ENCODE data around the gene SCN10A. TPM values are rescaled to one million over a fixed set of nuclear protein-coding genes. Genes with fewer than 3 reads are reported as not detected.

SCN10A gene
- total RNA-seq, 4 donors from 2014 or later = not detected

DNA sequence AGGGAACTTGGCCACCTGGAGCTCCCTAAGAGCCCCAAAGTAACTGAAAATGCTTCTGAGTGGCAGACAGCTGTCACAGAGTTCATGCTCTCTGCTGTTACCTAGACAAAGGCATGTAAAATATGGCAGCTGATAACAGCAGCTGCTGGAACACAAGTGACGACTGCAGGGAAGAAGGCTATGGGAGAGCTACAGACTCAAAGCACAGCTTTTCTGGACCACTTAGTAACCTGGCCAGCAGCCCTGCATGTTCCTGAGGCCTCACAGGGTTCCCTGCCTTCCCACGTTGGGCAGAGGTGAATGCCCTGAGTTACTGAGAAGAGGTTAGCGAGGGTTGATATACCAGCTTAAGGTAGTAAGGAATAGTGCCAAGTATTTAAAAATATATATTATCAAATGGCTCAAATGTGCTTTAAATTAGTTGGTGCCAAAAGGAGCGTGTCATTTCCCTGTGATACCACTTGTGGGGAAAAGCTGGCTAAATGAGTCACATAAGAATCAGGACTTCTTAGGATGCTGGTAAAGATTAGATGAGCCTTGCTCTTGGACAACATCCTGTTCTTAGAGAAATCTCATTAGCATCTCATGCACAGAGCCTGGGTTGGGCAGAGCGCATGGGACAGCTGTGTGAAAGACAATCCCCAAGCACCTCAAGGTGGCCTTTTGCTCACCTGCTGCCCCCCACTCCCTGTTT, 90.1 kb downstream of the SCN10A start:
- Histone ChIP-seq H3K36me3 (no peaks in the 10 kb centered on the region), H3K4me1 (peaks cover 0 to 17% (median 0%) of the 10 kb centered on the region in 4 donors), H3K9me3 (no peaks in the 10 kb centered on the region), H3K27ac (replicated peaks in 1 of 4) (no peak overlapping the region), H3K4me3 (no peak overlapping the region), H3K27me3 (peaks cover 0 to 18% (median 0%) of the 10 kb centered on the region in 4 donors)
- TF ChIP-seq POLR2AphosphoS5 (IDR thresholded peaks at IDR 0.05) = no peak
- TF ChIP-seq, protein P1, sequence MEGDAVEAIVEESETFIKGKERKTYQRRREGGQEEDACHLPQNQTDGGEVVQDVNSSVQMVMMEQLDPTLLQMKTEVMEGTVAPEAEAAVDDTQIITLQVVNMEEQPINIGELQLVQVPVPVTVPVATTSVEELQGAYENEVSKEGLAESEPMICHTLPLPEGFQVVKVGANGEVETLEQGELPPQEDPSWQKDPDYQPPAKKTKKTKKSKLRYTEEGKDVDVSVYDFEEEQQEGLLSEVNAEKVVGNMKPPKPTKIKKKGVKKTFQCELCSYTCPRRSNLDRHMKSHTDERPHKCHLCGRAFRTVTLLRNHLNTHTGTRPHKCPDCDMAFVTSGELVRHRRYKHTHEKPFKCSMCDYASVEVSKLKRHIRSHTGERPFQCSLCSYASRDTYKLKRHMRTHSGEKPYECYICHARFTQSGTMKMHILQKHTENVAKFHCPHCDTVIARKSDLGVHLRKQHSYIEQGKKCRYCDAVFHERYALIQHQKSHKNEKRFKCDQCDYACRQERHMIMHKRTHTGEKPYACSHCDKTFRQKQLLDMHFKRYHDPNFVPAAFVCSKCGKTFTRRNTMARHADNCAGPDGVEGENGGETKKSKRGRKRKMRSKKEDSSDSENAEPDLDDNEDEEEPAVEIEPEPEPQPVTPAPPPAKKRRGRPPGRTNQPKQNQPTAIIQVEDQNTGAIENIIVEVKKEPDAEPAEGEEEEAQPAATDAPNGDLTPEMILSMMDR (IDR thresholded peaks at IDR 0.05) = no peak
- intact Hi-C loops (cut with DNase I) = no loop called here
- no peak for DNase-seq (ENCODE audit: extremely low spot score)
- 69% methylated on average over 5 of the region's 5 CpGs for WGBS

DNA sequence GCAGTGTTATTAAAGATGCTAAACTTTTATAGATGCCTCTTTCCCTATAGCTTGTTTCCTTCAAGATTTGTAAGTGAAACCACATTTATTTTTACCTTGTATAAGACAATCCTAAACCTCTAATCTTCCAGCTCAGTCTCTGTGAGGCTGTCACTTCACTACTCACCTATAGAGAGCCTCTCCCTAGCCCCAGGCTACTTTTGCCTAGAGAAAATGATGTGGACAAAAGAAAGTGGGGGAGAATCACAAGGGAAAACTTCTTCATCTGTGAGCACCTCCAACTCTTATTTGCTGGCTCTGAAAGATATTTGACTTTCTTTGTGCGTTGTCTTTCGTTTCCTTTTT, 91.7 kb downstream of the SCN10A start:
- intact Hi-C loops (cut with DNase I) = no loop called here
- H3K27ac ChIP-seq (replicated peaks in 1 of 4) = no peak overlapping the region
- H3K36me3 ChIP-seq = no peaks in the 10 kb centered on the region
- H3K9me3 ChIP-seq = no peaks in the 10 kb centered on the region
- no peak overlapping the region for H3K4me3 ChIP-seq
- peaks cover 0 to 17% (median 0%) of the 10 kb centered on the region in 4 donors for H3K4me1 ChIP-seq
- WGBS = 58% methylated on average over 2 of the region's 2 CpGs
- TF ChIP-seq POLR2AphosphoS5 (IDR thresholded peaks at IDR 0.05) (no peak), EP300 (IDR thresholded peaks at IDR 0.05) (no peak), POLR2A (IDR thresholded peaks at IDR 0.05; ENCODE audit: low read depth) (no peak)
- TF ChIP-seq, protein P1 (IDR thresholded peaks at IDR 0.05) = no peak
- DNase-seq (ENCODE audit: extremely low spot score) = no peak
- H3K27me3 ChIP-seq = peaks cover 0 to 24% (median 0%) of the 10 kb centered on the region in 4 donors

DNA sequence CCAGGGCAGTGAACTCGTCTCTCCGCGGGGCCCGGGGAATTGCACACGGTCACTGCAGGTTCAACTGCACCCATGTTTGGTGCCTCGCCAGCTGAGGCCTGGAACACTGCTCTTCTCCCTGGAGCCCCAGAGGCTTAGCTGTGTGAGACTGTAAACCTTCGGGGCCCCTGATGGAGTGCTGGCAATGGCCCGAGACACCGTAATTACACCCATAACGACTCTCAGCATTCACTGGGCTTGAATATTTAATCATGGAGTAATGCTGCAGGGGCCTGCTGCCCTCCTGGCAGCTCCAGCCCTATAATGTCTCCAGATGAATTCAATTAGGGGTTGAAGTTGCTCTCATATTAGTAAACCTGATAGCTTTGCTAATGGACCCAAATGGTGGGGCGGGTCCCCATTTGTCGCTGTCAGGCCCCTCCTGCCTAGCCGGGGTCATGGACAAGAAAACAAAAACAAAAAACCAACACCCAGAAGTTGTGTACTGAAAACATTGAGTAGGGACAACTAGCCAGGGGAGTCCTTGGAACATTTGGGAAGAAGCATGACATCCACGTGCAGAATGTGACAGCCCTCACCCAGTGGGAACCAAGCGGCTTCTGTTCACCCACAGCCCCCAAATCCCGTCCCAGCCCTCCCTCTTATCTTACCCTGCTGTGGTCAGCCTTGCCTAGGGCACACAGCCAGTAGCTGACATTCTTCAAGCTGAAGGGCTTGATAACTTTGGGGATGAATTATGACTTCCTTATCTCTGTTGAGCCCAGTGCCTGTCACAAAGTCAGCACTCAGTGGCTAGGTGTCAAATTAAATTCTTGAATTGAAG, 92.2 kb downstream of the SCN10A start:
- Histone ChIP-seq H3K36me3 (no peaks in the 10 kb centered on the region), H3K4me1 (peaks cover 0 to 18% (median 0%) of the 10 kb centered on the region in 4 donors), H3K27ac (replicated peaks in 1 of 4) (no peak overlapping the region), H3K27me3 (peaks cover 0 to 24% (median 0%) of the 10 kb centered on the region in 4 donors), H3K9me3 (no peaks in the 10 kb centered on the region), H3K4me3 (no peak overlapping the region)
- intact Hi-C loops (cut with DNase I) = no loop called here
- no peak for DNase-seq (ENCODE audit: extremely low spot score)
- no peak for TF ChIP-seq EP300 (IDR thresholded peaks at IDR 0.05)
- TF ChIP-seq, protein P1 (IDR thresholded peaks at IDR 0.05) = no peak
- TF ChIP-seq POLR2A (IDR thresholded peaks at IDR 0.05; ENCODE audit: low read depth) = no peak
- TF ChIP-seq POLR2AphosphoS5 (IDR thresholded peaks at IDR 0.05) = no peak
- WGBS = 23% methylated on average over 5 of the region's 16 CpGs

DNA sequence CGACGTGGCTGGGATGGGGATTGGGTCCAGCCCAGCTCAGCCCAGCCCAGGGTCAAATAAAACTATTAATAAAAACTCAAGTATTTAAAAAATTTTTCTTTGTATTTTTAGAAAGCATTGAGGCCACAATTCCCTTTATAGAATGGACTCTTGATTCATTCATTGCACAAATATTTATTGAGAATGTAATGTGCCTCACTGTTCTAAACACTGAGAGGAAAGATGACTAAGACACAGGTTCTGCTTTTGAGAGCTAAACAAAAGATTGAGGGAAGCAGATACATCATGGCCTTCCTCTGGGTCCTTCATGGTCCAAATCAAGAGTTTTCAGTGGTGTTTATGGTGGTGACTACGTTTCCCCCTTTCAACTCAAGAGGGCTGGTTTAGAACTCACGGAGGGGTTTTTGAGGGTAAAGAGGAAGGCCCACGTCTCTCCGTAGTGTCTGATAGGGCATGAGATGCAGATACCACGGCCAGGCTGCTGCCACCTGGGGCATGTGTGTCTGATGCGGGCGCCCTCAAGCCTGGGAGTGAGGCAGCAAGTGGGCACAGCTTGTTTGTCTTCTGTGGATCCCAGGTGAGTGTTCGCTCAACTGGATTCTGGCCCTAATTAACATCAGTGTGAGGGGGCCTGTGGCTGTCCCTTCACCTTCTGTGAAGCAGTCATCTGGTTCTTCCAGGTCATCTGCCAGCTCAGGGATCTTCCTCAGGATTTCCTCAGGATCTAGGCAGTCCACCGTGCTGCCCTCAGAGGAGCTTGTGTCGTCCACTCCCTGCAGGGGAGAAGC, 93.0 kb downstream of the SCN10A start:
- intact Hi-C loops (cut with DNase I) = no loop called here
- H3K4me1 ChIP-seq = peaks cover 0 to 23% (median 0%) of the 10 kb centered on the region in 4 donors

More for the DNA sequence above, 93.0 kb downstream of the SCN10A start:
- peaks cover 0 to 24% (median 0%) of the 10 kb centered on the region in 4 donors for H3K27me3 ChIP-seq
- no peaks in the 10 kb centered on the region for H3K36me3 ChIP-seq
- no peaks in the 10 kb centered on the region for H3K9me3 ChIP-seq
- no peak overlapping the region for H3K4me3 ChIP-seq
- no peak overlapping the region for H3K27ac ChIP-seq (replicated peaks in 1 of 4)
- 64% methylated on average over 10 of the region's 12 CpGs for WGBS
- no peak for DNase-seq (ENCODE audit: extremely low spot score)
- TF ChIP-seq EP300 (IDR thresholded peaks at IDR 0.05) (no peak), POLR2A (IDR thresholded peaks at IDR 0.05; ENCODE audit: low read depth) (no peak), POLR2AphosphoS5 (IDR thresholded peaks at IDR 0.05) (no peak)
- TF ChIP-seq, protein P1 (IDR thresholded peaks at IDR 0.05) = no peak
